Skeletal muscle satellite cell (primary cell): ENCODE results near the gene CENPM.

Experiments
- H3K27me3 ChIP-seq: 2 replicates; pipeline ENCODE4 v1.7.0; 2013; ENCODE audit warnings: low read length; ENCODE audit not compliant: control insufficient read depth, insufficient read depth
- H3K36me3 ChIP-seq: 2 replicates; pipeline ENCODE4 v1.7.0; 2013; ENCODE audit warnings: mild to moderate bottlenecking, control low read depth, low read length; ENCODE audit not compliant: insufficient read depth
- H3K4me1 ChIP-seq: 2 replicates; pipeline ENCODE4 v1.7.0; 2013; ENCODE audit warnings: low read length; ENCODE audit not compliant: control insufficient read depth, insufficient read depth
- H3K4me2 ChIP-seq: 2 replicates; pipeline ENCODE4 v1.7.0; 2013; ENCODE audit warnings: mild to moderate bottlenecking, low read length
- H3K4me3 ChIP-seq: 2 replicates; pipeline ENCODE4 v1.7.0; 2013; ENCODE audit warnings: low read length
- H3K9ac ChIP-seq: 2 replicates; pipeline ENCODE4 v1.7.0; 2013; ENCODE audit warnings: mild to moderate bottlenecking, low read depth, low read length, moderate library complexity
- H3K9me3 ChIP-seq: replicated peaks from 2 replicates; pipeline ENCODE4 v1.7.0; 2013; ENCODE audit warnings: mild to moderate bottlenecking, control low read depth, low read length

CENPM gene

GRCh38 chr22:41928593-41929417 is 18.1 kb downstream of the CENPM start:
- no peak overlapping the region for H3K9ac ChIP-seq
- peaks cover 4% of the 10 kb centered on the region for H3K4me1 ChIP-seq
- H3K4me3 ChIP-seq: no peak overlapping the region
- H3K4me2 ChIP-seq: no peak overlapping the region
- peaks cover 14% of the 10 kb centered on the region for H3K27me3 ChIP-seq
- H3K9me3 ChIP-seq: no peaks in the 10 kb centered on the region
- H3K36me3 ChIP-seq: no peaks in the 10 kb centered on the region

DNA sequence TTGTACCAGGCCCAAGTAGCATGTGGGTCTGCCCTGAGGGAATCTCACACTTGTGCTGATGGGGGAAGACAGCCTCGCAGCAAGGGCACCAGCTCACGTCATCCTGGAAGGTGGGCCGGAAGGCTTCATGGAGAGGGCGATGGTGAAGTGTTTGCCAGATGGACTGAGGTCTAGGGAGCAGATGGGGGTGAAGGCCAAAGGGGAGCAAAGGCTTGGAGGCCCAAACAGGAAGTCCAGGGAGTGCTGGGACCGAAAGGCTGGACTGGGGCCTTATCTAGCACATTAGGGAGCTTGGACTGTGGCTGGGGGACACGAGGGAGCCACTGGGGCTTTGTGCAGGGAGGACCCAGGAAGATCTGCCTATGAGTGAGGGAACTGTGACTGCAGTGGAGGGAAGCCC is 19.1 kb downstream of the CENPM start:
- H3K9ac ChIP-seq: no peak overlapping the region
- H3K4me2 ChIP-seq: no peak overlapping the region
- peaks cover 4% of the 10 kb centered on the region for H3K4me1 ChIP-seq
- no peak overlapping the region for H3K4me3 ChIP-seq
- no peaks in the 10 kb centered on the region for H3K9me3 ChIP-seq
- H3K27me3 ChIP-seq: peaks cover 14% of the 10 kb centered on the region
- H3K36me3 ChIP-seq: no peaks in the 10 kb centered on the region

DNA sequence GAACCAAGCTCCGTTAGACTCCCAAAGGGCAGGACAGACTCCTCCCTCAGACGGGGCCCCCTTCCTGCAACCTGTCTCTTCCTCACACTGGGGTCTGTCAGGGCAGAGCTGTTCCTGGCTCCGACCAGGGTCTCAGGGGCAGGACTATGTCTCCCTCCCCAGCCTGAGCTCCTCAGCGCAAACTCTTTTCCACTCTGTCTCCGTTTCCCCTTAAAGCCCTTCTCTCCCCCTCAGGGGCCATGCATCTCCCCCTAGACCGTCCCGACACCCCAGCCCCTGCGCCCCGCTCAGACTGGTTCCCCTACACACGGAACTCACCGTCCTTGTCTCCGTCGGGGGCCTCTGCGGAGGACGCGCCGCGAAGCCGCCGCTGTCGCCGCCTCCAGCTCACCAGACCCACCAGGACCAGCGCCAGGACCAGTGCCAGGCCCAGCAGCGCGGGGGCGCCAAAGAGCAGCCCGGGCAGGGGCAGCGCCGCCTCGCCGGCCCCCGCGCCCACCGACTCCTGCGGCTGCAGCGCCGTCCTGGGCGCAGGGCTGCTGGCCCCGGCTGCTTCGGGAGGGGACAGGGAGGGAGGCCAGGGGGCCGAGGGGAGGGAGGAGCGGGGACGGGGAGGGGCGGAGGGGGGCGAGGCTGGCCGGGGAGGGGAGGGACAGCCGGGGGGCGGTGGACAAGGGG is 21.0 kb downstream of the CENPM start:
- H3K9ac ChIP-seq: no peak overlapping the region
- H3K9me3 ChIP-seq: no peaks in the 10 kb centered on the region
- H3K4me1 ChIP-seq: peaks cover 4% of the 10 kb centered on the region
- H3K4me2 ChIP-seq: peak overlapping the region; percentile 80
- H3K36me3 ChIP-seq: no peaks in the 10 kb centered on the region
- H3K27me3 ChIP-seq: peaks cover 14% of the 10 kb centered on the region
- peak overlapping the region; percentile 39 for H3K4me3 ChIP-seq

DNA sequence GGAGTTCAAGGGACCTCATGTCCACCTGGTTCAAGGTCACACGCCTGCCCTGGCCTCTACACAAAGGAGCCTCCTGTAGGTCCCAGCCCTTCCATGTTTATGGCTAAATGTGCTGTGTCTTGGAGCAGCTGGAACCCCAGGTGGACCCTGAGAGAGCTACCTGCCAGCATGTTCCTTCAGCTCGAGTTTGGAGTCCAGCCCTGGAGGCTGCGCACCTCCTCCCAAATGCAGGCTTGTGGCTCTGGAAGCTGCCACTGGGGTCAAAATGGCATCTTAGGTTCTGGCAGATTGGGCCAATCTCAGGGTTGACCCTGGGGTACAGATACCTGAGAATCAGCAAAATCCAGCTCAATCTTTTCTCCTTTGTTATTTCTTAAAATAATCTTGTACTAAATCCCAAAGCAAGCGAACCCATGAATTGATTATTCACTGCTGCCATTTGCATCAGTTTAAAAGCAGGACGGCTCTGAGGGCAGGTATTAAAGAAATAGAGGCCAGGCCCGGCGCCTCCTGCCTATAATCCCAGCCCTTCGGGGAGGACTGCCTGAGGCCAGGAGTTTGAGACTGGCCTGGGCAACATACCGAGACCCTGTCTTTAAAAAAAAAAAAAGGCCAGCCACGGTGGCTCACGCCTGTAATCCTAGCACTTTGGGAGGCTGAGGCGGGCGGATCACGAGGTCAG is 23.2 kb downstream of the CENPM start:
- no peak overlapping the region for H3K9ac ChIP-seq
- no peak overlapping the region for H3K4me3 ChIP-seq
- no peak overlapping the region for H3K4me2 ChIP-seq
- H3K27me3 ChIP-seq: peaks cover 14% of the 10 kb centered on the region
- H3K36me3 ChIP-seq: no peaks in the 10 kb centered on the region
- peaks cover 12% of the 10 kb centered on the region for H3K4me1 ChIP-seq
- H3K9me3 ChIP-seq: no peaks in the 10 kb centered on the region

GRCh38 chr22:41922940-41923594 is 23.9 kb downstream of the CENPM start:
- H3K27me3 ChIP-seq: peaks cover 14% of the 10 kb centered on the region
- no peaks in the 10 kb centered on the region for H3K9me3 ChIP-seq
- H3K4me1 ChIP-seq: peaks cover 15% of the 10 kb centered on the region
- H3K4me3 ChIP-seq: no peak overlapping the region
- no peaks in the 10 kb centered on the region for H3K36me3 ChIP-seq
- H3K4me2 ChIP-seq: no peak overlapping the region
- no peak overlapping the region for H3K9ac ChIP-seq

DNA sequence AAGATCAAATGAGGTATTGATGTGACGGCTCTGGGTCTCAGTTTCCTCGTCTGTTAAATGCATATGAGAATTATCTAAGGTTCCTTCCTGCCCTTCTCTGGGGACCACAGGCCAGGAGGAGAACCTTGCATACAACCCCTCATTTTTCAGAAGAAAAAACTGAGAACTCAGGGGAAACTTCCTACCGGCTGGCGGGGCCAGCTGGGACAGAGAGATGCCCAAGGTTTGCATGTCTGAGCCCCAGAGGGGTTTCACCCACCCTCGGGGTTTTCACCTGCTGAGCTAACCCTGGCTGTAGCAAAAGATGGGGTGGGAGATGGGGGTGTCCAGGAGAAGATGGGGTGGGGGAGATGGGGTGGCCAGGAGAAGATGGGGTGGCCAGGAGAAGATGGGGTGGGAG is 24.6 kb downstream of the CENPM start:
- Histone ChIP-seq H3K4me1 (peaks cover 18% of the 10 kb centered on the region), H3K27me3 (peaks cover 19% of the 10 kb centered on the region), H3K4me2 (no peak overlapping the region), H3K9ac (no peak overlapping the region), H3K4me3 (no peak overlapping the region), H3K9me3 (no peaks in the 10 kb centered on the region), H3K36me3 (no peaks in the 10 kb centered on the region)

- Histone ChIP-seq H3K27me3 (peaks cover 26% of the 10 kb centered on the region), H3K4me2 (peak overlapping the region; percentile 97), H3K9me3 (no peaks in the 10 kb centered on the region), H3K4me3 (no peak overlapping the region), H3K36me3 (no peaks in the 10 kb centered on the region), H3K9ac (no peak overlapping the region), H3K4me1 (peaks cover 14% of the 10 kb centered on the region)
Observed at GRCh38 chr22:41920271-41920976, 26.5 kb downstream of the CENPM start.

GRCh38 chr22:41919357-41920224 is 27.4 kb downstream of the CENPM start:
- Histone ChIP-seq H3K9ac (peak overlapping the region; percentile 41), H3K4me1 (peaks cover 14% of the 10 kb centered on the region), H3K27me3 (peaks cover 27% of the 10 kb centered on the region), H3K4me2 (peak overlapping the region; percentile 97), H3K36me3 (no peaks in the 10 kb centered on the region), H3K4me3 (peak overlapping the region; percentile 76), H3K9me3 (no peaks in the 10 kb centered on the region)

DNA sequence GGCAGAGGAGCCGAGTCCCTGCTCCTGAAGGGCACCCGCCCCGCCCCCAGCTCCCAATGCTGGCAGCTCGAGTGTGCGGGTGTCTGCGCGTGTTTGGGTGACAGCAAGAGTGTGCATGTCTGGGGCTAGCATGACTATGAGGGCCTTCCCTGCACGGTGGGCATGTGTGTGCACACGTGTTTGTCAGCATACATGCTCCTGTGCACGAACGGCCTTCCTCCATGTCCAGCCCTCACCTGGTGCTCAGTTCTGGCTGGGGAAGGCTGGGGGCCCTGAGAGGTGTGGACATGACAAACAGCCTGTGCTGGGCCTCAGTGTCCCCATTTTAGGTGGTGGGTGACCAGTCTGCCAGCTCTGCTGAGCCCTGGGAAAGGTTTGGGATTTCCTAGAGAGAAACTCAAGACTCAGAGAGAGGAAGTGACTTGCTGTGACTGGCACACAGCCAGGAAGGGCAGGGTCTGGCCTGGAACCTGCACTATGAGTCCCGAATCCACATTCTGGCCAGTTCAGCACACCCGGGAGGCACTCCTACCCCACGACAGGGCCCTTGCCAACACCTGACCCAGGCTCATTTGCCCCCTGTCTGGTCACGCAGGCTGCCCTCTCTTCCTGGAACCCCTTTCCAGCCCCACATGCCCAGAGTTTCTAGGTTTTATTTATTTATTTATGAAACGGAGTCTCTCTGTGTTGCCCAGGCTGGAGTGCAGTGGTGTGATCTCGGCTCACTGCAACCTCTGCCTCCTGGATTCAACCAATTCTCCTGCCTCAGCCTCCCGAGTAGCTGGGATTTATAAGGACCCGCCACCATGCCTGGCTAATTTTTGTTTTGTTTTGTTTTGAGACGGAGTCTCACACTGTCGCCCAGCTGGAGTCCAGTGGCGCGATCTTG is 28.8 kb downstream of the CENPM start:
- H3K9me3 ChIP-seq: no peaks in the 10 kb centered on the region
- no peak overlapping the region for H3K9ac ChIP-seq
- H3K4me3 ChIP-seq: no peak overlapping the region
- peaks cover 14% of the 10 kb centered on the region for H3K4me1 ChIP-seq
- H3K36me3 ChIP-seq: no peaks in the 10 kb centered on the region
- no peak overlapping the region for H3K4me2 ChIP-seq
- H3K27me3 ChIP-seq: peaks cover 40% of the 10 kb centered on the region
